ENCODE measurements around the gene CCDC40. TPM values are rescaled to one million over a fixed set of nuclear protein-coding genes. Genes with fewer than 3 reads are reported as not detected.

The CCDC40 gene
- total and polyA plus RNA-seq, 2 donors from 2014 or later = 5.1 to 22.6 TPM

- Histone ChIP-seq H3K9ac (ENCODE audit: low read length in 3 of 3) (no peak overlapping the region), H3K4me3 (ENCODE audit: low read length in 3 of 3) (no peak overlapping the region), H3K9me3 (ENCODE audit: control insufficient read depth in 2 of 3, insufficient read depth in 1 of 3, low read length in 3 of 3) (no peaks in the 10 kb centered on the region), H3K4me1 (ENCODE audit: control insufficient read depth in 2 of 3, insufficient read depth in 2 of 3, low read depth in 1 of 3, low read length in 3 of 3) (no peaks in the 10 kb centered on the region), H3K27ac (ENCODE audit: low read depth in 2 of 2, low read length in 2 of 2) (no peak overlapping the region), H3K36me3 (ENCODE audit: control insufficient read depth in 2 of 3, insufficient read depth in 3 of 3, low read length in 3 of 3) (peaks cover 15 to 84% (median 64%) of the 10 kb centered on the region in 3 donors), H3K27me3 (ENCODE audit: control insufficient read depth, insufficient read depth, low read length) (no peaks in the 10 kb centered on the region)
- FAIRE-seq (no peak), DNase-seq (no peak)
- intact Hi-C loops (cut with DNase I) = no loop called here
- TF ChIP-seq, protein P1, sequence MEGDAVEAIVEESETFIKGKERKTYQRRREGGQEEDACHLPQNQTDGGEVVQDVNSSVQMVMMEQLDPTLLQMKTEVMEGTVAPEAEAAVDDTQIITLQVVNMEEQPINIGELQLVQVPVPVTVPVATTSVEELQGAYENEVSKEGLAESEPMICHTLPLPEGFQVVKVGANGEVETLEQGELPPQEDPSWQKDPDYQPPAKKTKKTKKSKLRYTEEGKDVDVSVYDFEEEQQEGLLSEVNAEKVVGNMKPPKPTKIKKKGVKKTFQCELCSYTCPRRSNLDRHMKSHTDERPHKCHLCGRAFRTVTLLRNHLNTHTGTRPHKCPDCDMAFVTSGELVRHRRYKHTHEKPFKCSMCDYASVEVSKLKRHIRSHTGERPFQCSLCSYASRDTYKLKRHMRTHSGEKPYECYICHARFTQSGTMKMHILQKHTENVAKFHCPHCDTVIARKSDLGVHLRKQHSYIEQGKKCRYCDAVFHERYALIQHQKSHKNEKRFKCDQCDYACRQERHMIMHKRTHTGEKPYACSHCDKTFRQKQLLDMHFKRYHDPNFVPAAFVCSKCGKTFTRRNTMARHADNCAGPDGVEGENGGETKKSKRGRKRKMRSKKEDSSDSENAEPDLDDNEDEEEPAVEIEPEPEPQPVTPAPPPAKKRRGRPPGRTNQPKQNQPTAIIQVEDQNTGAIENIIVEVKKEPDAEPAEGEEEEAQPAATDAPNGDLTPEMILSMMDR (IDR thresholded peaks at IDR 0.05; ENCODE audit: borderline replicate concordance, extremely low read depth, insufficient read depth) = no peak
These were observed 102.5 kb downstream of the CCDC40 start for GRCh38 chr17:80138856-80139426.

- peaks cover 15 to 74% (median 55%) of the 10 kb centered on the region in 3 donors for H3K36me3 ChIP-seq (ENCODE audit: control insufficient read depth in 2 of 3, insufficient read depth in 3 of 3, low read length in 3 of 3)
- H3K4me1 ChIP-seq (ENCODE audit: control insufficient read depth in 2 of 3, insufficient read depth in 2 of 3, low read depth in 1 of 3, low read length in 3 of 3) = peaks cover 0 to 13% (median 0%) of the 10 kb centered on the region in 3 donors
- no peak overlapping the region for H3K27ac ChIP-seq (ENCODE audit: low read depth in 2 of 2, low read length in 2 of 2)
- no peaks in the 10 kb centered on the region for H3K27me3 ChIP-seq (ENCODE audit: control insufficient read depth, insufficient read depth, low read length)
- H3K9me3 ChIP-seq (ENCODE audit: control insufficient read depth in 2 of 3, insufficient read depth in 1 of 3, low read length in 3 of 3) = no peaks in the 10 kb centered on the region
- DNase-seq (no peak), FAIRE-seq (no peak)
- TF ChIP-seq, protein P1 (IDR thresholded peaks at IDR 0.05; ENCODE audit: borderline replicate concordance, extremely low read depth, insufficient read depth) = no peak
- intact Hi-C loops (cut with DNase I) = no loop called here
- H3K4me3 ChIP-seq (ENCODE audit: low read length in 3 of 3) = no peak overlapping the region
- H3K9ac ChIP-seq (ENCODE audit: low read length in 3 of 3) = no peak overlapping the region
These were observed 105.2 kb downstream of the CCDC40 start for GRCh38 chr17:80141463-80142165.

DNA sequence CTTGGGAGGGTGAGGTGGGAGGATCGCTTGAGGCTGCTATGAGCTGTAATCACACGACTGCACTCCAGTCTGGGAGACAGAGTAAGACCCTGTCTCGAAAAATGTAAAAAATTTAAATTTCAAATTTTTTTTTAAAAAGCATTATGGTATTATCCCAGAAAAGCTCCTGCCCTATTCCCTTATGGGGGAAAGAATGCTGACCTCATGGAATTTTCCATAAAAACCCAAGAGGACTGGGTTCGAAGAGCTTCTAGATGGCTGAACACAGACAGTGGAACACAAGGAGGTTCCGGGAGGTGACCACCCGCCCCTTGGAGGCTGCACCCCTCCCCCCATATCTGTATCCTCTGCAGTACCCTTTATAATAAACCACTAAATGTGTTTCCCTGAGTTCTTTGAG is 106.5 kb downstream of the CCDC40 start:
- Histone ChIP-seq H3K9ac (ENCODE audit: low read length in 3 of 3) (no peak overlapping the region), H3K27ac (ENCODE audit: low read depth in 2 of 2, low read length in 2 of 2) (no peak overlapping the region), H3K27me3 (ENCODE audit: control insufficient read depth, insufficient read depth, low read length) (no peaks in the 10 kb centered on the region), H3K4me1 (ENCODE audit: control insufficient read depth in 2 of 3, insufficient read depth in 2 of 3, low read depth in 1 of 3, low read length in 3 of 3) (peaks cover 0 to 14% (median 0%) of the 10 kb centered on the region in 3 donors), H3K36me3 (ENCODE audit: control insufficient read depth in 2 of 3, insufficient read depth in 3 of 3, low read length in 3 of 3) (peaks cover 14 to 61% (median 42%) of the 10 kb centered on the region in 3 donors), H3K4me3 (ENCODE audit: low read length in 3 of 3) (no peak overlapping the region), H3K9me3 (ENCODE audit: control insufficient read depth in 2 of 3, insufficient read depth in 1 of 3, low read length in 3 of 3) (no peaks in the 10 kb centered on the region)
- TF ChIP-seq, protein P1 (IDR thresholded peaks at IDR 0.05; ENCODE audit: borderline replicate concordance, extremely low read depth, insufficient read depth) = no peak
- DNase-seq = no peak
- intact Hi-C loops (cut with DNase I) = no loop called here
- FAIRE-seq = no peak

All from kidney (tissue), 14 donors.